HepG2 (cell line): ENCODE measurements around the gene CCND2.

ENCODE experiments used
- ATF1 ChIP-seq: IDR thresholded peaks from 2 replicates; pipeline ENCODE4 v1.6.1; 2016; ENCODE audit warnings: mild to moderate bottlenecking, control low read depth
- FOXM1 ChIP-seq: sonication (generic); formaldehyde crosslinking; IDR thresholded peaks from 2 replicates; pipeline ENCODE4 v1.5.0; 2020; ENCODE audit warnings: missing genetic modification reagents

DNA sequence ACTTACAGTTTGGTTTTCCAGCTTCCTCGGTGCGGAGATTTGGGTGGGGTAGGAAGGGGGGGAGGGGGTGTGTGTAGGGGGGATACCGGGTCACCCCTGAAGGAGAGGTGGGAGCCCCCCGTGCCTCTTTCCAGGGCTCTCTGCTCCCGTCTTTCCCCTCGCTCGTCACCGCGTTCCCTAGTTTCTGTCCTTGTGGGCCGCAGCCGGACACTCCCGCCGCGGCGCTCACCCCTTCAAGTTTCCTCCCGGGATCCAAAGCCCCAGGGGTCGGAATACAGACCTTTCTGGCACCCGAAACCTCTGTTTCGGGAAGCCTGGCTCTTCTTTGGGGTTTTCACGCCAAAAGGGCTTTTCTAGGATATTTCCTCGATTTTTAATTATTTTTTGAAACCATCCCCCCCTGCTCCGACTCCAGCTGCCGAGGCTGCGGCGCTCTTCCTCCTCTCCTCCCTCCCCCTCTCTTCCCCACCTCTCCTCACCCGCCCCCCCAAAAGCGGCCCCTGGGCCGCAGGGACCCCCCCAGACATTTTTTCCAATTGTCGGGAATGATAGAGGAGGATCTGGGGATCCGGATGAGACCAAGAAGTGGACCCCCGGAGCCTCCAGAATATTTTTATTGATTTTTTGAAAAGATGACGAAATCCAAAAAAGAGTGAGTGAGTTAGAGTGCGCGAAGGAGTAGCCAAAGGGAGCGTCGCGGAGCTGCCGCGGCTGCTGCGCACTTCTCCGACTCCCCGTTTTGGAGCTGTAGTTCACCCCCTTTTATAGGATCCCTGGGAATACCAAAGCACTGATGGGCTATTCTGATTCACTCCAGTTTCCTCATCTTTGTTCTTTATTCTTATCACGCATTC is 1.7 kb downstream of the CCND2 start:
- TF ChIP-seq FOXM1, result no peak
- no peak for TF ChIP-seq ATF1
